K562 (cell line): ENCODE data around the gene CSKMT. TPM values are rescaled to one million over a fixed set of nuclear protein-coding genes. Genes with fewer than 3 reads are reported as not detected.

Experiments used
- ARID3B ChIP-seq: fragments of 250-450 bp; sonication (Bioruptor Pico); IDR thresholded peaks from 2 replicates; pipeline ENCODE4 v1.4.0; 2020; ENCODE audit warnings: borderline replicate concordance
- E2F5 ChIP-seq: sonication (generic); formaldehyde crosslinking; IDR thresholded peaks from 2 replicates; pipeline ENCODE4 v1.8.0; 2022; ENCODE audit warnings: mild to moderate bottlenecking, missing genetic modification reagents
- ETV5 ChIP-seq: sonication (generic); formaldehyde crosslinking; IDR thresholded peaks from 2 replicates; pipeline ENCODE4 v1.4.0; 2020; ENCODE audit warnings: low read depth, mild to moderate bottlenecking, missing genetic modification reagents
- KLF1 ChIP-seq: fragments of 450-650 bp; IDR thresholded peaks from 2 replicates; pipeline ENCODE4 v1.6.1; 2016; ENCODE audit warnings: missing genetic modification characterization, missing compliant biosample characterization
- RBM34 ChIP-seq: fragments of 200-400 bp; formaldehyde crosslinking; IDR thresholded peaks from 2 replicates; pipeline ENCODE4 v1.6.1; 2018; ENCODE audit warnings: low read length, borderline replicate concordance; ENCODE audit not compliant: insufficient read depth
- REST ChIP-seq, 2 experiments: fragments of 450-650 bp; formaldehyde crosslinking in 1 of 2; IDR thresholded peaks; 2 replicates each; pipeline versions ENCODE4 v1.4.0 to v1.6.1; 2014 to 2020; ENCODE audit warnings: mild to moderate bottlenecking in 2 of 2, borderline replicate concordance in 1 of 2, low read depth in 1 of 2
- SIN3A ChIP-seq, 2 experiments: fragments of 150-350 bp in 1 of 2; IDR thresholded peaks; 2 replicates each; pipeline ENCODE4 v1.6.1; 2011 to 2016; ENCODE audit warnings: borderline replicate concordance in 2 of 2, low read depth in 2 of 2, low read length in 2 of 2, mild to moderate bottlenecking in 2 of 2, moderate library complexity in 2 of 2; ENCODE audit not compliant: control insufficient read depth in 1 of 2
- SRF ChIP-seq, 2 experiments: fragments of 250-450, 450-650 bp in 1 of 2; sonication (Bioruptor Pico) in 1 of 2; sonication (generic) in 1 of 2; formaldehyde crosslinking; IDR thresholded peaks; 2 replicates each; pipeline versions ENCODE4 v1.5.0 to v1.5.1; 2020 to 2022; ENCODE audit warnings: mild to moderate bottlenecking in 1 of 2, missing genetic modification reagents in 1 of 2
- STAT6 ChIP-seq: sonication (generic); formaldehyde crosslinking; IDR thresholded peaks from 2 replicates; pipeline ENCODE4 v1.8.1; 2023; ENCODE audit warnings: mild to moderate bottlenecking, missing genetic modification reagents
- polyA plus RNA-seq, 8 experiments: library from polyadenylated mRNA; depleted of rRNA in 4 of 8; stranded (reverse) in 5 of 8; unstranded in 3 of 8; fragments of >200 nt; fragmentation: Nextera tagmentation in 2 of 8; fragmentation: Illumina TruSeq in 1 of 8; extraction: Ambion mirVana in 2 of 8; extraction: Trizol in 1 of 8; gene quantifications; 2 replicates each; pipeline versions ENCODE4 v1.2.1 to v1.2.3, GENCODE V29; 2011 to 2014; ENCODE audit warnings: inconsistent platforms in 1 of 8, missing spikeins in 1 of 8
- total RNA-seq, 7 experiments: library from RNA; depleted of rRNA in 6 of 7; stranded (reverse); fragments of >200 nt in 6 of 7; fragmentation: Illumina TruSeq in 2 of 7; extraction: Trizol in 2 of 7; gene quantifications; 2 replicates each; pipeline versions ENCODE4 v1.2.1 to v1.2.3, GENCODE V29; 2011 to 2021; ENCODE audit warnings: low replicate concordance in 1 of 7

The CSKMT gene
- total and polyA plus RNA-seq, 9 of the 15 experiments (the other 6 are each of a cell fraction or from before 2014, with no cell fraction given), result 10.3 to 108 (median 27.2) TPM

GRCh38 chr11:62621567-62622470 is 43.3 kb upstream of the CSKMT start, which contains the start of gene B3GAT3 (continued):
- TF ChIP-seq REST (IDR thresholded peaks at IDR 0.05; ENCODE audit: borderline replicate concordance) (peak; percentile 40), REST (CRISPR knock-in tag; IDR thresholded peaks at IDR 0.05; ENCODE audit: low read depth) (peak; percentile 75), SRF (CRISPR knock-in tag; IDR thresholded peaks at IDR 0.05) (peak in 1 of 2 experiments; percentile 45; a peak in 2 of 4 replicates), KLF1 (peak; percentile 77; the same call in 1 of the 2 replicates), ETV5 (CRISPR knock-in tag) (peak; percentile 99), E2F5 (CRISPR knock-in tag) (peak; percentile 54; the same call in 1 of the 2 replicates), SIN3A (IDR thresholded peaks at IDR 0.05; ENCODE audit: borderline replicate concordance in 2 of 2, control insufficient read depth in 1 of 2, low read depth in 2 of 2, low read length in 2 of 2) (peak; percentile 96), ARID3B (CRISPR knock-in tag) (no peak), STAT6 (no peak), RBM34 (no peak)
